ENCODE data around the gene SRP54. TPM values are rescaled to one million over a fixed set of nuclear protein-coding genes. Genes with fewer than 3 reads are reported as not detected.

The SRP54 gene
- total RNA-seq, 1 experiment from 2014 or later, result 44.5 TPM

DNA sequence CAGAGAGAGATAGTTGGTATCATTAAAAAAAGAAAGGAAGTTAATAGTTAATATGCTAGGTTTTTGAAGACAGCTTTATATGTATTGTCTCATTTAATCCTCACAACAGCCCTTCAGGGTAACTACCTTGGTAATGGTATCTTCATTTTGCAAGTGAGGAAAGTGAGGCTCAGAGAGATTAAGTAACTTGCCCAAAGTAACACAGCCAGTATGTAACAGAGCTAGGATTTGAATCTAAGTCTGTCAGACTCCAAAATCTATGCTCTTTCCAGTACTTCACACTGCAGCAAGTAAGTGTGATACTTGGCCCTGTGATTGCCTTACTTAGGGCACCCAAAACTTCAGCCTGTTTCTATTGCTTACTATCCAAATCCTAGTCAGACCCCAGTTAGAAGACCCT lies 7.0 kb downstream of the SRP54 start:
- Histone ChIP-seq H3K27me3 (ENCODE audit: insufficient read depth, low read depth) (no peaks in the 10 kb centered on the region), H3K36me3 (ENCODE audit: low read depth) (no peaks in the 10 kb centered on the region), H3K9me2 (ENCODE audit: insufficient read depth) (no peaks in the 10 kb centered on the region), H3K4me1 (replicated peaks; ENCODE audit: insufficient read depth) (no peaks in the 10 kb centered on the region), H3K27ac (no peak overlapping the region), H3K9me3 (ENCODE audit: insufficient read depth, low read depth) (no peaks in the 10 kb centered on the region), H3K4me2 (no peak overlapping the region), H3K79me2 (ENCODE audit: low read depth) (peaks cover 54% of the 10 kb centered on the region), H4K20me1 (ENCODE audit: insufficient read depth) (no peaks in the 10 kb centered on the region), H3K4me3 (no peak overlapping the region), H3F3A (ENCODE audit: insufficient read depth, low read depth) (no peaks in the 10 kb centered on the region), H2AFZ (no peak overlapping the region)
- POLR2A ChIA-PET (ENCODE audit: unreplicated experiment), result no interaction called here
- CTCF ChIA-PET, result no interaction called here
- intact Hi-C loops (cut with micrococcal nuclease; ENCODE audit: unreplicated experiment), result no loop called here
- no peak for DNase-seq
- BruUV-seq (replicated peaks), result no TSS peak
- TF ChIP-seq EZH2 (IDR thresholded peaks at IDR 0.05; ENCODE audit: low read depth), result no peak
- TF ChIP-seq, protein P1, sequence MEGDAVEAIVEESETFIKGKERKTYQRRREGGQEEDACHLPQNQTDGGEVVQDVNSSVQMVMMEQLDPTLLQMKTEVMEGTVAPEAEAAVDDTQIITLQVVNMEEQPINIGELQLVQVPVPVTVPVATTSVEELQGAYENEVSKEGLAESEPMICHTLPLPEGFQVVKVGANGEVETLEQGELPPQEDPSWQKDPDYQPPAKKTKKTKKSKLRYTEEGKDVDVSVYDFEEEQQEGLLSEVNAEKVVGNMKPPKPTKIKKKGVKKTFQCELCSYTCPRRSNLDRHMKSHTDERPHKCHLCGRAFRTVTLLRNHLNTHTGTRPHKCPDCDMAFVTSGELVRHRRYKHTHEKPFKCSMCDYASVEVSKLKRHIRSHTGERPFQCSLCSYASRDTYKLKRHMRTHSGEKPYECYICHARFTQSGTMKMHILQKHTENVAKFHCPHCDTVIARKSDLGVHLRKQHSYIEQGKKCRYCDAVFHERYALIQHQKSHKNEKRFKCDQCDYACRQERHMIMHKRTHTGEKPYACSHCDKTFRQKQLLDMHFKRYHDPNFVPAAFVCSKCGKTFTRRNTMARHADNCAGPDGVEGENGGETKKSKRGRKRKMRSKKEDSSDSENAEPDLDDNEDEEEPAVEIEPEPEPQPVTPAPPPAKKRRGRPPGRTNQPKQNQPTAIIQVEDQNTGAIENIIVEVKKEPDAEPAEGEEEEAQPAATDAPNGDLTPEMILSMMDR (conservative IDR thresholded peaks at IDR 0.05), result no peak

DNA sequence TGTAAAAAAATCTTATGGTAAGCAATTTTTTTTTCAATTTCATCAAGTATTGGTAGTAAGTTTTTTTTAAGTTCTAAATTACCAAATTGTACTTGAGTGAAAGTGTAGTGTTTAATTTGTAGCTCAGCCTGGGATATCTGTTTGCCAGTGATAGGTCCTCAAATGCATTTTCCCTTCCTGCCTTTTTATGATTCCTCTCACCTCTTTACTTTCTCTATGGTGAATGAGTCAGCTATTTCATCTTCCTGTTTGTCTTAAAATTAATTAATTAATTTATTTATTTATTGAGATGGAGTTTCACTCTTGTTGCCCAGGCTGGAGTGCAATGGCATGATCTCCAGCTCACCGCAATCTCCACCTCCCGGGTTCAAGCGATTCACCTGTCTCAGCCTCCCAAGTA lies 10.6 kb downstream of the SRP54 start:
- no peak overlapping the region for H3K4me3 ChIP-seq
- H2AFZ ChIP-seq, result no peak overlapping the region
- intact Hi-C loops (cut with micrococcal nuclease; ENCODE audit: unreplicated experiment), result no loop called here
- no peaks in the 10 kb centered on the region for H3K9me2 ChIP-seq (ENCODE audit: insufficient read depth)
- TF ChIP-seq, protein P1 (conservative IDR thresholded peaks at IDR 0.05), result no peak
- TF ChIP-seq EZH2 (IDR thresholded peaks at IDR 0.05; ENCODE audit: low read depth), result no peak
- CTCF ChIA-PET, result no interaction called here
- no peaks in the 10 kb centered on the region for H3K4me1 ChIP-seq (replicated peaks; ENCODE audit: insufficient read depth)
- no peak overlapping the region for H3K4me2 ChIP-seq
- no peaks in the 10 kb centered on the region for H3K9me3 ChIP-seq (ENCODE audit: insufficient read depth, low read depth)
- no peak for DNase-seq
- H4K20me1 ChIP-seq (ENCODE audit: insufficient read depth), result no peaks in the 10 kb centered on the region
- POLR2A ChIA-PET (ENCODE audit: unreplicated experiment), result interaction anchor here (0.8 kb wide), 1 partner anchor 11 kb away, joined by 5 read pairs; the partner anchor contains the start of gene SRP54
- H3F3A ChIP-seq (ENCODE audit: insufficient read depth, low read depth), result no peaks in the 10 kb centered on the region
- H3K27ac ChIP-seq, result no peak overlapping the region
- BruUV-seq (replicated peaks), result no TSS peak
- H3K79me2 ChIP-seq (ENCODE audit: low read depth), result peaks cover 27% of the 10 kb centered on the region
- H3K27me3 ChIP-seq (ENCODE audit: insufficient read depth, low read depth), result no peaks in the 10 kb centered on the region
- no peaks in the 10 kb centered on the region for H3K36me3 ChIP-seq (ENCODE audit: low read depth)

DNA sequence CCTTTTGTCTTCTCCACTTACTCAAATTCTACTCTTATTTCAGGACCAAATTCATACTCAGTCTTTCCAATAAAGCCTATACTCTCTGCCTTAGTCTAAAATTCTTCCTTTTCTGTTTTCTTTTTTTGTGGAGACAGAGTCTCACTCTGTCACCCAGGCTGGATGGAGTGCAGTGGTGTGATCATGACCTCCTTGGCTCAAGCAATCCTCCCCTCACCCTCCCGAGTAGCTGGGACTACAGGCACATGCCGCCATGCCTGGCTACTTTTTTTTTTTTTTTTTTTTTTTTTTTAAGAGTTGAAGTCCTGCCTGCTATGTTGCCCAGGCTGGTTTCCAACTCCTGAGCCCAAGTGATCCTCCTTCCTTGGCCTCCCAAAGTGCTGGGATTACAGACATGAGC lies 11.9 kb downstream of the SRP54 start:
- DNase-seq, result no peak
- Histone ChIP-seq H3K4me2 (no peak overlapping the region), H3K9me3 (ENCODE audit: insufficient read depth, low read depth) (no peaks in the 10 kb centered on the region), H3K4me1 (replicated peaks; ENCODE audit: insufficient read depth) (no peaks in the 10 kb centered on the region), H3K27ac (no peak overlapping the region), H4K20me1 (ENCODE audit: insufficient read depth) (no peaks in the 10 kb centered on the region), H3F3A (ENCODE audit: insufficient read depth, low read depth) (no peaks in the 10 kb centered on the region), H3K27me3 (ENCODE audit: insufficient read depth, low read depth) (no peaks in the 10 kb centered on the region), H2AFZ (no peak overlapping the region), H3K9me2 (ENCODE audit: insufficient read depth) (no peaks in the 10 kb centered on the region), H3K36me3 (ENCODE audit: low read depth) (no peaks in the 10 kb centered on the region), H3K79me2 (ENCODE audit: low read depth) (peaks cover 16% of the 10 kb centered on the region), H3K4me3 (no peak overlapping the region)
- intact Hi-C loops (cut with micrococcal nuclease; ENCODE audit: unreplicated experiment), result no loop called here
- BruUV-seq (replicated peaks), result no TSS peak
- CTCF ChIA-PET, result no interaction called here
- TF ChIP-seq, protein P1 (conservative IDR thresholded peaks at IDR 0.05), result no peak
- no peak for TF ChIP-seq EZH2 (IDR thresholded peaks at IDR 0.05; ENCODE audit: low read depth)
- POLR2A ChIA-PET (ENCODE audit: unreplicated experiment), result no interaction called here

Data from PC-9 (cell line).